HepG2 (cell line): ENCODE results near the gene GPHN. TPM values are rescaled to one million over a fixed set of nuclear protein-coding genes. Genes with fewer than 3 reads are reported as not detected.

ENCODE experiments used
- ERF ChIP-seq: IDR thresholded peaks from 2 replicates; pipeline ENCODE4 v1.6.1; 2018; ENCODE audit warnings: missing biosample characterization, missing genetic modification reagents
- HMG20B ChIP-seq: conservative IDR thresholded peaks from 2 replicates; pipeline ENCODE4 v1.6.1; 2016; ENCODE audit warnings: missing genetic modification reagents, missing compliant biosample characterization
- SPEN ChIP-seq: sonication (generic); formaldehyde crosslinking; IDR thresholded peaks from 2 replicates; pipeline ENCODE4 v1.5.1; 2020; ENCODE audit warnings: low read depth, mild to moderate bottlenecking, missing genetic modification reagents
- ZBTB20 ChIP-seq: sonication (generic); formaldehyde crosslinking; IDR thresholded peaks from 2 replicates; pipeline ENCODE4 v1.8.1; 2023; ENCODE audit warnings: missing genetic modification reagents, low read depth, mild to moderate bottlenecking, borderline replicate concordance
- ZNF143 ChIP-seq: sonication (generic); formaldehyde crosslinking; IDR thresholded peaks from 2 replicates; pipeline ENCODE4 v1.4.0; 2020; ENCODE audit warnings: missing genetic modification reagents
- ZNF180 ChIP-seq: sonication (generic); formaldehyde crosslinking; IDR thresholded peaks from 2 replicates; pipeline ENCODE4 v1.4.0; 2020; ENCODE audit warnings: low read depth, missing genetic modification reagents, borderline replicate concordance
- ZNF841 ChIP-seq: sonication (generic); formaldehyde crosslinking; IDR thresholded peaks from 2 replicates; pipeline ENCODE4 v1.8.1; 2023; ENCODE audit warnings: missing genetic modification reagents, borderline replicate concordance
- ZNF883 ChIP-seq: sonication (generic); formaldehyde crosslinking; IDR thresholded peaks from 2 replicates; pipeline ENCODE4 v1.5.1; 2020; ENCODE audit warnings: mild to moderate bottlenecking, missing genetic modification reagents; ENCODE audit errors: not compliant biosample characterization
- polyA plus RNA-seq, 8 experiments: library from polyadenylated mRNA; depleted of rRNA in 3 of 8; stranded (reverse) in 7 of 8; unstranded in 1 of 8; fragments of >200 nt; fragmentation: Illumina TruSeq in 4 of 8; extraction: Trizol in 4 of 8; gene quantifications; 2 replicates each; pipeline versions ENCODE4 v1.2.1 to v1.2.3, GENCODE V29; 2011 to 2016; ENCODE audit warnings: low read depth in 4 of 8, missing spikeins in 1 of 8, mixed read lengths in 1 of 8; ENCODE audit not compliant: insufficient read depth in 1 of 8
- total RNA-seq, 5 experiments: library from RNA; depleted of rRNA; stranded (reverse); fragments of >200 nt; fragmentation: Illumina TruSeq; extraction: Trizol; gene quantifications; 2 replicates each; pipeline ENCODE4 v1.2.3, GENCODE V29; 2016; ENCODE audit warnings: low read depth in 1 of 5
- TF ChIP-seq, protein P1 (sequence below): sonication (generic); formaldehyde crosslinking; IDR thresholded peaks from 2 replicates; pipeline ENCODE4 v1.4.0; 2020; ENCODE audit warnings: mild to moderate bottlenecking, low read depth, missing genetic modification reagents
- TF ChIP-seq, protein P2 (sequence below), 2 experiments: sonication (generic) in 1 of 2; formaldehyde crosslinking in 1 of 2; IDR thresholded peaks; 2 replicates each; pipeline versions ENCODE4 v1.5.1 to v1.6.1; 2011 to 2020; ENCODE audit warnings: borderline replicate concordance in 1 of 2, low read depth in 1 of 2, low read length in 1 of 2, mild to moderate bottlenecking in 1 of 2, missing genetic modification reagents in 1 of 2, moderate library complexity in 1 of 2
- TF ChIP-seq, protein P3 (sequence below): sonication (generic); formaldehyde crosslinking; IDR thresholded peaks from 2 replicates; pipeline ENCODE4 v1.4.0; 2020; ENCODE audit warnings: mild to moderate bottlenecking, low read depth, missing genetic modification reagents
- TF ChIP-seq, protein P4 (sequence below): sonication (generic); formaldehyde crosslinking; IDR thresholded peaks from 2 replicates; pipeline ENCODE4 v1.4.0; 2020; ENCODE audit warnings: mild to moderate bottlenecking, missing genetic modification reagents

The GPHN gene
- total and polyA plus RNA-seq, 2 of the 13 experiments (the other 11 are each of a cell fraction or from before 2014, with no cell fraction given): 12.7 to 19.2 TPM

DNA sequence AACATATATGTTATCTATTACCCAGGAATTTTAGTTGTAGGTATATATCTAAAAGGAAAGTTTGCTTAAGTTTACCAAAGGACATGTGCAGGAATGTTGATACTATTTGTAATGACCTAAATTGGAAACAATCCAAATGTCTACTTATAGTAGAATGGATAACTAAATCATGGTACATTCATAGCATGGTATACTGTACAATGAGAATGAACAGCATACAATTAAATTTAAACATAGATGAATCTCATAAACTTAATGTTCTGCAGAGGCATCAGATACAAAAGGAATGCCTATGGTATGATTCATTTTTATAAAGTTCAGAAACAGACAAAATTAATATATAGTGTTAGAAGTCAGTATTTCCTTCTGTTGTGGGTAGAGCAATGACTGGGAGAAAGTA lies 135.4 kb downstream of the GPHN start (continued):
- TF ChIP-seq, protein P1, sequence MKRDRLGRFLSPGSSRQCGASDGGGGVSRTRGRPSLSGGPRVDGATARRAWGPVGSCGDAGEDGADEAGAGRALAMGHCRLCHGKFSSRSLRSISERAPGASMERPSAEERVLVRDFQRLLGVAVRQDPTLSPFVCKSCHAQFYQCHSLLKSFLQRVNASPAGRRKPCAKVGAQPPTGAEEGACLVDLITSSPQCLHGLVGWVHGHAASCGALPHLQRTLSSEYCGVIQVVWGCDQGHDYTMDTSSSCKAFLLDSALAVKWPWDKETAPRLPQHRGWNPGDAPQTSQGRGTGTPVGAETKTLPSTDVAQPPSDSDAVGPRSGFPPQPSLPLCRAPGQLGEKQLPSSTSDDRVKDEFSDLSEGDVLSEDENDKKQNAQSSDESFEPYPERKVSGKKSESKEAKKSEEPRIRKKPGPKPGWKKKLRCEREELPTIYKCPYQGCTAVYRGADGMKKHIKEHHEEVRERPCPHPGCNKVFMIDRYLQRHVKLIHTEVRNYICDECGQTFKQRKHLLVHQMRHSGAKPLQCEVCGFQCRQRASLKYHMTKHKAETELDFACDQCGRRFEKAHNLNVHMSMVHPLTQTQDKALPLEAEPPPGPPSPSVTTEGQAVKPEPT (CRISPR knock-in tag): no peak
- TF ChIP-seq, protein P2, sequence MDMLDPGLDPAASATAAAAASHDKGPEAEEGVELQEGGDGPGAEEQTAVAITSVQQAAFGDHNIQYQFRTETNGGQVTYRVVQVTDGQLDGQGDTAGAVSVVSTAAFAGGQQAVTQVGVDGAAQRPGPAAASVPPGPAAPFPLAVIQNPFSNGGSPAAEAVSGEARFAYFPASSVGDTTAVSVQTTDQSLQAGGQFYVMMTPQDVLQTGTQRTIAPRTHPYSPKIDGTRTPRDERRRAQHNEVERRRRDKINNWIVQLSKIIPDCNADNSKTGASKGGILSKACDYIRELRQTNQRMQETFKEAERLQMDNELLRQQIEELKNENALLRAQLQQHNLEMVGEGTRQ (IDR thresholded peaks at IDR 0.05; ENCODE audit: low read depth, low read length): no peak
- TF ChIP-seq, protein P2 (CRISPR knock-in tag; IDR thresholded peaks at IDR 0.05; ENCODE audit: borderline replicate concordance): no peak
- TF ChIP-seq, protein P3, sequence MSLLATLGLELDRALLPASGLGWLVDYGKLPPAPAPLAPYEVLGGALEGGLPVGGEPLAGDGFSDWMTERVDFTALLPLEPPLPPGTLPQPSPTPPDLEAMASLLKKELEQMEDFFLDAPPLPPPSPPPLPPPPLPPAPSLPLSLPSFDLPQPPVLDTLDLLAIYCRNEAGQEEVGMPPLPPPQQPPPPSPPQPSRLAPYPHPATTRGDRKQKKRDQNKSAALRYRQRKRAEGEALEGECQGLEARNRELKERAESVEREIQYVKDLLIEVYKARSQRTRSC (CRISPR knock-in tag): no peak
- TF ChIP-seq HMG20B (CRISPR knock-in tag): no peak
- TF ChIP-seq ZBTB20 (CRISPR knock-in tag): no peak
- no peak for TF ChIP-seq ZNF143 (CRISPR knock-in tag)
- TF ChIP-seq ZNF180: no peak
- TF ChIP-seq SPEN (CRISPR knock-in tag): no peak
- TF ChIP-seq ZNF883: no peak
- TF ChIP-seq ERF (CRISPR knock-in tag): no peak
- TF ChIP-seq, protein P4, sequence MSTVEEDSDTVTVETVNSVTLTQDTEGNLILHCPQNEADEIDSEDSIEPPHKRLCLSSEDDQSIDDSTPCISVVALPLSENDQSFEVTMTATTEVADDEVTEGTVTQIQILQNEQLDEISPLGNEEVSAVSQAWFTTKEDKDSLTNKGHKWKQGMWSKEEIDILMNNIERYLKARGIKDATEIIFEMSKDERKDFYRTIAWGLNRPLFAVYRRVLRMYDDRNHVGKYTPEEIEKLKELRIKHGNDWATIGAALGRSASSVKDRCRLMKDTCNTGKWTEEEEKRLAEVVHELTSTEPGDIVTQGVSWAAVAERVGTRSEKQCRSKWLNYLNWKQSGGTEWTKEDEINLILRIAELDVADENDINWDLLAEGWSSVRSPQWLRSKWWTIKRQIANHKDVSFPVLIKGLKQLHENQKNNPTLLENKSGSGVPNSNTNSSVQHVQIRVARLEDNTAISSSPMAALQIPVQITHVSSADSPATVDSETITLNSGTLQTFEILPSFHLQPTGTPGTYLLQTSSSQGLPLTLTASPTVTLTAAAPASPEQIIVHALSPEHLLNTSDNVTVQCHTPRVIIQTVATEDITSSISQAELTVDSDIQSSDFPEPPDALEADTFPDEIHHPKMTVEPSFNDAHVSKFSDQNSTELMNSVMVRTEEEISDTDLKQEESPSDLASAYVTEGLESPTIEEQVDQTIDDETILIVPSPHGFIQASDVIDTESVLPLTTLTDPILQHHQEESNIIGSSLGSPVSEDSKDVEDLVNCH (CRISPR knock-in tag): no peak
- TF ChIP-seq ZNF841 (CRISPR knock-in tag): no peak
